Keratinocyte (primary cell): ENCODE results near the gene CACNG4. TPM values are rescaled to one million over a fixed set of nuclear protein-coding genes. Genes with fewer than 3 reads are reported as not detected.

Experiments
- DNase-seq: peaks from one replicate; pipeline ENCODE4 v3.0.0-alpha.2; 2011; ENCODE audit warnings: low read depth, missing footprints, low spot score
- FAIRE-seq: peaks from 2 replicates; lab custom pipeline; 2011; peaks lifted over from hg19 to GRCh38; lab: Jason Lieb, UNC
- H2AFZ ChIP-seq: 2 replicates; pipeline ENCODE4 v1.6.0; 2012; ENCODE audit warnings: low read length, control low read depth, inconsistent platforms; ENCODE audit not compliant: control insufficient read depth
- H3K27ac ChIP-seq: 2 replicates; pipeline ENCODE4 v1.5.1; 2011; ENCODE audit warnings: low read length; ENCODE audit not compliant: control insufficient read depth, insufficient read depth
- H3K27me3 ChIP-seq: 3 replicates; pipeline ENCODE4 v1.6.0; 2011; ENCODE audit warnings: low read length; ENCODE audit not compliant: control insufficient read depth, insufficient read depth; ENCODE audit errors: extremely low read depth
- H3K36me3 ChIP-seq, 2 experiments: 2 replicates in 1 of 2; 3 replicates in 1 of 2; pipeline ENCODE4 v1.5.1; 2011; ENCODE audit warnings: low read length in 2 of 2, mild to moderate bottlenecking in 1 of 2; ENCODE audit not compliant: control insufficient read depth in 2 of 2, insufficient read depth in 2 of 2; ENCODE audit errors: extremely low read depth in 1 of 2
- H3K4me1 ChIP-seq: 3 replicates; pipeline ENCODE4 v1.5.1; 2011; ENCODE audit warnings: low read length; ENCODE audit not compliant: control insufficient read depth, insufficient read depth; ENCODE audit errors: extremely low read depth
- H3K4me2 ChIP-seq: 3 replicates; pipeline ENCODE4 v1.6.0; 2011; ENCODE audit warnings: low read depth, low read length; ENCODE audit not compliant: control insufficient read depth, insufficient read depth; ENCODE audit errors: extremely low read depth
- H3K4me3 ChIP-seq, 3 experiments: fragments of 200-600 bp in 1 of 3; sonication (generic) in 1 of 3; 2 replicates in 2 of 3; 3 replicates in 1 of 3; pipeline ENCODE4 v1.5.1; 2011 to 2016; ENCODE audit warnings: low read length in 3 of 3, mild to moderate bottlenecking in 3 of 3, control low read depth in 2 of 3, inconsistent platforms in 1 of 3, low read depth in 1 of 3, mixed read lengths in 1 of 3, mixed run types in 1 of 3, moderate library complexity in 1 of 3; ENCODE audit not compliant: control insufficient read depth in 2 of 3, insufficient read depth in 2 of 3; ENCODE audit errors: extremely low read depth in 1 of 3
- H3K79me2 ChIP-seq: 2 replicates; pipeline ENCODE4 v1.6.0; 2012; ENCODE audit warnings: low read length; ENCODE audit not compliant: control insufficient read depth, insufficient read depth
- H3K9ac ChIP-seq: 3 replicates; pipeline ENCODE4 v1.6.0; 2011; ENCODE audit warnings: low read length; ENCODE audit not compliant: control insufficient read depth, insufficient read depth; ENCODE audit errors: extremely low read depth
- H3K9me1 ChIP-seq: 3 replicates; pipeline ENCODE4 v1.6.0; 2011; ENCODE audit warnings: low read length; ENCODE audit not compliant: control insufficient read depth, insufficient read depth; ENCODE audit errors: extremely low read depth
- H3K9me3 ChIP-seq: 2 replicates; pipeline ENCODE4 v1.5.1; 2012; ENCODE audit warnings: low read depth, low read length; ENCODE audit not compliant: control insufficient read depth
- H4K20me1 ChIP-seq: 3 replicates; pipeline ENCODE4 v1.6.0; 2011; ENCODE audit warnings: low read length; ENCODE audit not compliant: control insufficient read depth, insufficient read depth; ENCODE audit errors: extremely low read depth
- CTCF ChIP-seq, 3 experiments: IDR thresholded peaks in 1 of 3; conservative IDR thresholded peaks in 1 of 3; optimal IDR thresholded peaks in 1 of 3; 2 replicates in 2 of 3; 3 replicates in 1 of 3; pipeline versions ENCODE3 to v1.5.1; 2011; ENCODE audit warnings: low read length in 3 of 3, mild to moderate bottlenecking in 3 of 3, moderate library complexity in 2 of 3, control low read depth in 1 of 3, inconsistent platforms in 1 of 3; ENCODE audit not compliant: insufficient read depth in 2 of 3; ENCODE audit errors: extremely low read depth in 1 of 3
- EZH2 ChIP-seq: IDR thresholded peaks from one replicate; pipeline ENCODE4 v1.6.1; 2012; ENCODE audit warnings: inconsistent platforms, mild to moderate bottlenecking, low read length, moderate library complexity
- dilution Hi-C: fragments of 300-500 bp; cut with MboI; formaldehyde crosslinking; loops from one replicate; pipeline ENCODE4 v1.7.0; 2020; ENCODE audit warnings: low sequenced_read_pairs; ENCODE audit not compliant: extremely low pct_ligation_motif_present
- polyA plus RNA-seq, 5 experiments: library from polyadenylated mRNA; depleted of rRNA in 3 of 5; stranded (reverse) in 3 of 5; stranded (forward) in 1 of 5; unstranded in 1 of 5; fragments of >200 nt; gene quantifications; 1 replicate in 1 of 5; 2 replicates in 3 of 5; 3 replicates in 1 of 5; pipeline versions ENCODE4 v1.2.1 to v1.2.3, GENCODE V29; 2011 to 2012; ENCODE audit warnings: missing spikeins in 2 of 5, low read depth in 1 of 5, low replicate concordance in 1 of 5

Gene CACNG4
- polyA plus RNA-seq, 1 donor (not counting 4 experiments of a cell fraction or from before 2014, with no cell fraction given): not detected

GRCh38 chr17:66967837-66968543, 3.5 kb downstream of the CACNG4 start:
- Histone ChIP-seq H3K4me3 (no peak overlapping the region), H3K27ac (no peak overlapping the region), H3K79me2 (no peaks in the 10 kb centered on the region), H2AFZ (no peak overlapping the region), H3K9ac (no peak overlapping the region), H3K36me3 (no peaks in the 10 kb centered on the region), H3K4me2 (no peak overlapping the region), H3K27me3 (peaks cover 63% of the 10 kb centered on the region), H3K4me1 (peaks cover 10% of the 10 kb centered on the region), H4K20me1 (peaks cover 3% of the 10 kb centered on the region), H3K9me3 (no peaks in the 10 kb centered on the region), H3K9me1 (no peaks in the 10 kb centered on the region)
- no peak for TF ChIP-seq CTCF (optimal IDR thresholded peaks at IDR 0.05 in 1 of 3, IDR thresholded peaks at IDR 0.05 in 1 of 3, conservative IDR thresholded peaks at IDR 0.05 in 1 of 3; ENCODE audit: extremely low read depth in 1 of 3, insufficient read depth in 2 of 3, low read length in 3 of 3)
- peak; percentile 26 for TF ChIP-seq EZH2
- dilution Hi-C loops: no loop called here
- DNase-seq: no peak
- FAIRE-seq: no peak

GRCh38 chr17:66968916-66969315, 4.4 kb downstream of the CACNG4 start:
- TF ChIP-seq CTCF (optimal IDR thresholded peaks at IDR 0.05 in 1 of 3, IDR thresholded peaks at IDR 0.05 in 1 of 3, conservative IDR thresholded peaks at IDR 0.05 in 1 of 3; ENCODE audit: extremely low read depth in 1 of 3, insufficient read depth in 2 of 3, low read length in 3 of 3): no peak
- Histone ChIP-seq H3K9ac (no peak overlapping the region), H3K9me3 (no peaks in the 10 kb centered on the region), H3K36me3 (no peaks in the 10 kb centered on the region), H3K27ac (no peak overlapping the region), H3K4me3 (no peak overlapping the region), H3K9me1 (no peaks in the 10 kb centered on the region), H4K20me1 (no peaks in the 10 kb centered on the region), H3K4me2 (no peak overlapping the region), H3K79me2 (no peaks in the 10 kb centered on the region), H3K27me3 (peaks cover 54% of the 10 kb centered on the region), H3K4me1 (peaks cover 10% of the 10 kb centered on the region), H2AFZ (no peak overlapping the region)
- dilution Hi-C loops: no loop called here
- DNase-seq (no peak), FAIRE-seq (no peak)
